Chondrocyte (in vitro differentiated cells): ENCODE results near the gene RASL10B. TPM values are rescaled to one million over a fixed set of nuclear protein-coding genes. Genes with fewer than 3 reads are reported as not detected.

Source experiments
- DNase-seq: peaks from one replicate; pipeline ENCODE4 v3.0.0; 2021; ENCODE audit warnings: mixed read lengths, low spot score
- H3K27ac Mint-ChIP-seq: one replicate; pipeline ENCODE4 v1.8.0; 2021; ENCODE audit warnings: mild to moderate bottlenecking, moderate library complexity, mixed read lengths; ENCODE audit not compliant: unreplicated experiment
- H3K27me3 Mint-ChIP-seq: 2 replicates; pipeline ENCODE4 v1.8.0; 2021; ENCODE audit warnings: low read depth, mixed read lengths
- H3K36me3 Mint-ChIP-seq: 2 replicates; pipeline ENCODE4 v1.8.0; 2021; ENCODE audit warnings: low read depth, mixed read lengths
- H3K4me1 Mint-ChIP-seq: 2 replicates; pipeline ENCODE4 v1.8.0; 2021; ENCODE audit warnings: low read depth, mild to moderate bottlenecking, mixed read lengths
- H3K4me3 Mint-ChIP-seq: one replicate; pipeline ENCODE4 v1.8.0; 2021; ENCODE audit warnings: mild to moderate bottlenecking, moderate library complexity, mixed read lengths; ENCODE audit not compliant: unreplicated experiment
- H3K9me3 Mint-ChIP-seq: 2 replicates; pipeline ENCODE4 v1.8.0; 2021; ENCODE audit warnings: low read depth, mixed read lengths
- CTCF ChIP-seq: fragments of 200-600 bp; sonication (generic); IDR thresholded peaks from 2 replicates; pipeline ENCODE4 v1.5.0; 2021; ENCODE audit warnings: antibody characterized with exemption, mild to moderate bottlenecking, moderate library complexity
- total RNA-seq: library from RNA; stranded (reverse); gene quantifications from 3 replicates; pipeline ENCODE4 v1.2.1, GENCODE V29; 2021

RASL10B gene
- total RNA-seq, 1 donor from 2014 or later: 21.3 TPM

- Mint-ChIP-seq H3K4me1 (peaks cover 28% of the 10 kb centered on the region), H3K9me3 (no peaks in the 10 kb centered on the region), H3K4me3 (no peak overlapping the region), H3K36me3 (peaks cover 8% of the 10 kb centered on the region), H3K27me3 (no peaks in the 10 kb centered on the region), H3K27ac (peak overlapping the region; percentile 64)
- DNase-seq: no peak
- TF ChIP-seq CTCF: no peak
These were observed 20.5 kb upstream of the RASL10B start for GRCh38 chr17:35710950-35711349.

- no peak for TF ChIP-seq CTCF
- peaks cover 8% of the 10 kb centered on the region for H3K36me3 Mint-ChIP-seq
- DNase-seq: no peak
- no peaks in the 10 kb centered on the region for H3K27me3 Mint-ChIP-seq
- H3K4me3 Mint-ChIP-seq: no peak overlapping the region
- H3K9me3 Mint-ChIP-seq: no peaks in the 10 kb centered on the region
- H3K27ac Mint-ChIP-seq: no peak overlapping the region
- H3K4me1 Mint-ChIP-seq: peaks cover 41% of the 10 kb centered on the region
These were observed 18.2 kb upstream of the RASL10B start for GRCh38 chr17:35713069-35713728.

- no peak overlapping the region for H3K4me3 Mint-ChIP-seq
- no peak for TF ChIP-seq CTCF
- peaks cover 35% of the 10 kb centered on the region for H3K4me1 Mint-ChIP-seq
- no peak for DNase-seq
- H3K36me3 Mint-ChIP-seq: peaks cover 12% of the 10 kb centered on the region
- H3K9me3 Mint-ChIP-seq: no peaks in the 10 kb centered on the region
- H3K27ac Mint-ChIP-seq: no peak overlapping the region
- no peaks in the 10 kb centered on the region for H3K27me3 Mint-ChIP-seq
These were observed 16.5 kb upstream of the RASL10B start for GRCh38 chr17:35714988-35715387.

- Mint-ChIP-seq H3K9me3 (no peaks in the 10 kb centered on the region), H3K4me1 (peaks cover 30% of the 10 kb centered on the region), H3K4me3 (no peak overlapping the region), H3K27ac (no peak overlapping the region), H3K36me3 (peaks cover 14% of the 10 kb centered on the region), H3K27me3 (no peaks in the 10 kb centered on the region)
- DNase-seq: no peak
- TF ChIP-seq CTCF: no peak
These were observed 16.0 kb upstream of the RASL10B start for GRCh38 chr17:35715416-35715815.

- no peak overlapping the region for H3K4me3 Mint-ChIP-seq
- H3K4me1 Mint-ChIP-seq: peaks cover 27% of the 10 kb centered on the region
- no peak for DNase-seq
These were observed 15.3 kb upstream of the RASL10B start for GRCh38 chr17:35716173-35716572.

More at GRCh38 chr17:35716173-35716572, 15.3 kb upstream of the RASL10B start:
- Mint-ChIP-seq H3K9me3 (no peaks in the 10 kb centered on the region), H3K27ac (no peak overlapping the region), H3K36me3 (peaks cover 14% of the 10 kb centered on the region), H3K27me3 (no peaks in the 10 kb centered on the region)
- no peak for TF ChIP-seq CTCF
